HepG2 (cell line): Measurements from ENCODE around the gene RPL36. TPM values are rescaled to one million over a fixed set of nuclear protein-coding genes. Genes with fewer than 3 reads are reported as not detected.

ENCODE experiments used
- ATF7 ChIP-seq, 2 experiments: fragments of 450-650 bp in 1 of 2; sonication (generic) in 1 of 2; formaldehyde crosslinking in 1 of 2; IDR thresholded peaks; 2 replicates each; pipeline versions ENCODE4 v1.4.0 to v1.6.1; 2016 to 2020; ENCODE audit warnings: antibody characterized with exemption in 1 of 2, mild to moderate bottlenecking in 1 of 2, missing genetic modification reagents in 1 of 2
- CBX5 ChIP-seq: sonication (generic); formaldehyde crosslinking; IDR thresholded peaks from 2 replicates; pipeline ENCODE4 v1.4.0; 2020; ENCODE audit warnings: missing genetic modification reagents, borderline replicate concordance
- HNRNPK ChIP-seq: fragments of 200-400 bp; formaldehyde crosslinking; IDR thresholded peaks from 2 replicates; pipeline ENCODE4 v1.6.1; 2018; ENCODE audit warnings: low read length, low read depth, moderate library complexity, mild to moderate bottlenecking; ENCODE audit not compliant: poor library complexity, severe bottlenecking
- HNRNPUL1 ChIP-seq: fragments of 200-400 bp; formaldehyde crosslinking; IDR thresholded peaks from 2 replicates; pipeline ENCODE4 v1.6.1; 2017; ENCODE audit warnings: low read depth, mild to moderate bottlenecking, low read length, moderate library complexity
- KDM2A ChIP-seq: sonication (generic); formaldehyde crosslinking; IDR thresholded peaks from 2 replicates; pipeline ENCODE4 v1.4.0; 2020; ENCODE audit warnings: low read depth, missing genetic modification reagents, borderline replicate concordance
- MED8 ChIP-seq: sonication (generic); formaldehyde crosslinking; IDR thresholded peaks from 2 replicates; pipeline ENCODE4 v1.8.1; 2023; ENCODE audit warnings: mild to moderate bottlenecking, missing genetic modification reagents; ENCODE audit not compliant: insufficient replicate concordance
- MLLT10 ChIP-seq: sonication (generic); formaldehyde crosslinking; IDR thresholded peaks from 2 replicates; pipeline ENCODE4 v1.4.0; 2020; ENCODE audit warnings: missing genetic modification reagents
- MTF2 ChIP-seq: sonication (generic); formaldehyde crosslinking; IDR thresholded peaks from 2 replicates; pipeline ENCODE4 v1.5.0; 2020; ENCODE audit warnings: missing genetic modification reagents, borderline replicate concordance
- MYC ChIP-seq: sonication (generic); formaldehyde crosslinking; IDR thresholded peaks from 2 replicates; pipeline ENCODE4 v1.9.0; 2021; ENCODE audit warnings: missing genetic modification reagents, borderline replicate concordance
- NFKBIZ ChIP-seq: IDR thresholded peaks from 2 replicates; pipeline ENCODE4 v1.6.1; 2018; ENCODE audit warnings: missing genetic modification reagents, missing compliant biosample characterization
- RXRB ChIP-seq: IDR thresholded peaks from 2 replicates; pipeline ENCODE4 v1.6.1; 2016; ENCODE audit warnings: borderline replicate concordance, missing genetic modification reagents, missing compliant biosample characterization
- TMF1 ChIP-seq: sonication (generic); formaldehyde crosslinking; IDR thresholded peaks from 2 replicates; pipeline ENCODE4 v1.8.1; 2022; ENCODE audit warnings: low read depth, missing genetic modification reagents
- ZFYVE20 ChIP-seq: sonication (generic); formaldehyde crosslinking; IDR thresholded peaks from 2 replicates; pipeline ENCODE4 v1.8.0; 2023; ENCODE audit warnings: low read depth, mild to moderate bottlenecking, moderate library complexity, missing genetic modification reagents, borderline replicate concordance
- ZNF207 ChIP-seq: fragments of 450-650 bp; IDR thresholded peaks from 2 replicates; pipeline ENCODE4 v1.6.1; 2016; ENCODE audit warnings: antibody characterized with exemption, borderline replicate concordance
- ZNF282 ChIP-seq: fragments of 450-650 bp; IDR thresholded peaks from 2 replicates; pipeline ENCODE4 v1.6.1; 2018; ENCODE audit not compliant: partially characterized antibody
- ZNF383 ChIP-seq: sonication (generic); formaldehyde crosslinking; IDR thresholded peaks from 2 replicates; pipeline ENCODE4 v1.4.0; 2020; ENCODE audit warnings: missing genetic modification reagents, mild to moderate bottlenecking, borderline replicate concordance
- ZNF431 ChIP-seq: sonication (generic); formaldehyde crosslinking; IDR thresholded peaks from 2 replicates; pipeline ENCODE4 v1.9.0; 2022; ENCODE audit warnings: missing genetic modification reagents, low read depth, mild to moderate bottlenecking, borderline replicate concordance
- ZNF615 ChIP-seq: sonication (generic); formaldehyde crosslinking; IDR thresholded peaks from 2 replicates; pipeline ENCODE4 v1.5.0; 2020; ENCODE audit warnings: mild to moderate bottlenecking, missing genetic modification reagents, borderline replicate concordance
- ZNF775 ChIP-seq: sonication (generic); formaldehyde crosslinking; IDR thresholded peaks from 2 replicates; pipeline ENCODE4 v1.4.0; 2020; ENCODE audit warnings: missing genetic modification reagents, mild to moderate bottlenecking, moderate library complexity, borderline replicate concordance
- ZSCAN30 ChIP-seq: sonication (generic); formaldehyde crosslinking; IDR thresholded peaks from 2 replicates; pipeline ENCODE4 v1.5.0; 2020; ENCODE audit warnings: mild to moderate bottlenecking, missing genetic modification reagents
- ZZZ3 ChIP-seq: sonication (generic); formaldehyde crosslinking; IDR thresholded peaks from 2 replicates; pipeline ENCODE4 v1.4.0; 2020; ENCODE audit warnings: missing genetic modification reagents, mild to moderate bottlenecking, borderline replicate concordance
- polyA plus RNA-seq, 8 experiments: library from polyadenylated mRNA; depleted of rRNA in 3 of 8; stranded (reverse) in 7 of 8; unstranded in 1 of 8; fragments of >200 nt; fragmentation: Illumina TruSeq in 4 of 8; extraction: Trizol in 4 of 8; gene quantifications; 2 replicates each; pipeline versions ENCODE4 v1.2.1 to v1.2.3, GENCODE V29; 2011 to 2016; ENCODE audit warnings: low read depth in 4 of 8, missing spikeins in 1 of 8, mixed read lengths in 1 of 8; ENCODE audit not compliant: insufficient read depth in 1 of 8
- total RNA-seq, 5 experiments: library from RNA; depleted of rRNA; stranded (reverse); fragments of >200 nt; fragmentation: Illumina TruSeq; extraction: Trizol; gene quantifications; 2 replicates each; pipeline ENCODE4 v1.2.3, GENCODE V29; 2016; ENCODE audit warnings: low read depth in 1 of 5
- TF ChIP-seq, protein P1 (sequence below): sonication (generic); formaldehyde crosslinking; IDR thresholded peaks from 2 replicates; pipeline ENCODE4 v1.4.0; 2020; ENCODE audit warnings: missing genetic modification reagents
- TF ChIP-seq, protein P2 (sequence below): sonication (generic); formaldehyde crosslinking; IDR thresholded peaks from 2 replicates; pipeline ENCODE4 v1.8.1; 2022; ENCODE audit warnings: mild to moderate bottlenecking, missing genetic modification reagents
- TF ChIP-seq, protein P3 (sequence below): IDR thresholded peaks from 2 replicates; pipeline ENCODE4 v1.6.1; 2018; ENCODE audit warnings: missing genetic modification reagents
- TF ChIP-seq, protein P4 (sequence below): sonication (generic); formaldehyde crosslinking; IDR thresholded peaks from 2 replicates; pipeline ENCODE4 v1.4.0; 2020; ENCODE audit warnings: missing genetic modification reagents

Gene RPL36
- total and polyA plus RNA-seq, 2 of the 13 experiments (the other 11 are each of a cell fraction or from before 2014, with no cell fraction given) = 706 to 740 TPM

DNA sequence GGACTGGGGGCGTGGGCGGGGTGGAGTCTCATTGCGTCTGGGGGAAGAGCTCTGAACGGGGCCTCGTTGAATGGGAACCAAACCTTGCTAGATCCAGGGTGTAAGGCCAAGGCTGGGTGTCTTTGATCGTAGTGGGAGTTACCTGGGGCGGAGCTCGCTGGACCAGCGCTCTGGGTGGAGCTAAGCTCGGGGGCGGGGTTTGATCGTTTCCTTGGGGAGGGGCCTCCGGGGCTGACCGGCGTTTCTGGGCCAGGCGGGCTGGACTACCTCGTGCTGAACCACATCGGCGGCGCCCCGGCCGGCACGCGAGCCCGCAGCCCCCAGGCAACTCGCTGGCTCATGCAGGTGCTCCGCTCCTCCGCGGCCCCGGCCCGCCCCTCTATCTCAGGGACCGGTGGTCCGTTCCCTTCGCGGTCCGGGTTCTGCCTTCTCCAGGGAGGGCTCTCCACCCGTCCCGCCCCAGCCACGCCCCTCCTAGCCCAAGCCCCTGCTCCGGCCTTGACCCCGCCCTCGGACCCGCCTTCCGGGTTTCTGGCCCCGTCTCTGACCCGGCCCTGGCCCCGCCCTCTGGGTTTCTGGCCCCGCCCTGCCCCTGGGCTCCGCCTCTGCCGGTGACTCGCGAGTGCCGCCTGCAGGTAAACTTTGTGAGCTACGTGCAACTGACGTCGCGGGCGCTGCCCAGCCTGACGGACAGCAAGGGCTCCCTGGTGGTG lies 3.3 kb upstream of the RPL36 start (continued):
- TF ChIP-seq MED8 (CRISPR knock-in tag) (no peak), ZNF207 (no peak), ZFYVE20 (CRISPR knock-in tag) (no peak), RXRB (CRISPR knock-in tag) (peak; percentile 25), MLLT10 (CRISPR knock-in tag) (no peak), TMF1 (CRISPR knock-in tag) (no peak), ZNF615 (CRISPR knock-in tag) (no peak), ZNF383 (CRISPR knock-in tag) (no peak), HNRNPK (peak; percentile 55), ZNF775 (CRISPR knock-in tag) (no peak), ATF7 (IDR thresholded peaks at IDR 0.05) (no peak), ATF7 (CRISPR knock-in tag; IDR thresholded peaks at IDR 0.05) (no peak), KDM2A (CRISPR knock-in tag) (peak; percentile 82; the same call in 1 of the 2 replicates), MTF2 (CRISPR knock-in tag) (no peak), MYC (CRISPR knock-in tag) (peak; percentile 37; the same call in 1 of the 2 replicates), ZZZ3 (CRISPR knock-in tag) (no peak), ZSCAN30 (CRISPR knock-in tag) (no peak), ZNF431 (CRISPR knock-in tag) (no peak), NFKBIZ (CRISPR knock-in tag) (peak; percentile 42; the same call in 1 of the 2 replicates), ZNF282 (no peak), CBX5 (no peak), HNRNPUL1 (no peak)
- TF ChIP-seq, protein P1, sequence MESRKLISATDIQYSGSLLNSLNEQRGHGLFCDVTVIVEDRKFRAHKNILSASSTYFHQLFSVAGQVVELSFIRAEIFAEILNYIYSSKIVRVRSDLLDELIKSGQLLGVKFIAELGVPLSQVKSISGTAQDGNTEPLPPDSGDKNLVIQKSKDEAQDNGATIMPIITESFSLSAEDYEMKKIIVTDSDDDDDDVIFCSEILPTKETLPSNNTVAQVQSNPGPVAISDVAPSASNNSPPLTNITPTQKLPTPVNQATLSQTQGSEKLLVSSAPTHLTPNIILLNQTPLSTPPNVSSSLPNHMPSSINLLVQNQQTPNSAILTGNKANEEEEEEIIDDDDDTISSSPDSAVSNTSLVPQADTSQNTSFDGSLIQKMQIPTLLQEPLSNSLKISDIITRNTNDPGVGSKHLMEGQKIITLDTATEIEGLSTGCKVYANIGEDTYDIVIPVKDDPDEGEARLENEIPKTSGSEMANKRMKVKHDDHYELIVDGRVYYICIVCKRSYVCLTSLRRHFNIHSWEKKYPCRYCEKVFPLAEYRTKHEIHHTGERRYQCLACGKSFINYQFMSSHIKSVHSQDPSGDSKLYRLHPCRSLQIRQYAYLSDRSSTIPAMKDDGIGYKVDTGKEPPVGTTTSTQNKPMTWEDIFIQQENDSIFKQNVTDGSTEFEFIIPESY (CRISPR knock-in tag) = no peak
- TF ChIP-seq, protein P2, sequence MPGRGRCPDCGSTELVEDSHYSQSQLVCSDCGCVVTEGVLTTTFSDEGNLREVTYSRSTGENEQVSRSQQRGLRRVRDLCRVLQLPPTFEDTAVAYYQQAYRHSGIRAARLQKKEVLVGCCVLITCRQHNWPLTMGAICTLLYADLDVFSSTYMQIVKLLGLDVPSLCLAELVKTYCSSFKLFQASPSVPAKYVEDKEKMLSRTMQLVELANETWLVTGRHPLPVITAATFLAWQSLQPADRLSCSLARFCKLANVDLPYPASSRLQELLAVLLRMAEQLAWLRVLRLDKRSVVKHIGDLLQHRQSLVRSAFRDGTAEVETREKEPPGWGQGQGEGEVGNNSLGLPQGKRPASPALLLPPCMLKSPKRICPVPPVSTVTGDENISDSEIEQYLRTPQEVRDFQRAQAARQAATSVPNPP (CRISPR knock-in tag) = no peak
- TF ChIP-seq, protein P3, sequence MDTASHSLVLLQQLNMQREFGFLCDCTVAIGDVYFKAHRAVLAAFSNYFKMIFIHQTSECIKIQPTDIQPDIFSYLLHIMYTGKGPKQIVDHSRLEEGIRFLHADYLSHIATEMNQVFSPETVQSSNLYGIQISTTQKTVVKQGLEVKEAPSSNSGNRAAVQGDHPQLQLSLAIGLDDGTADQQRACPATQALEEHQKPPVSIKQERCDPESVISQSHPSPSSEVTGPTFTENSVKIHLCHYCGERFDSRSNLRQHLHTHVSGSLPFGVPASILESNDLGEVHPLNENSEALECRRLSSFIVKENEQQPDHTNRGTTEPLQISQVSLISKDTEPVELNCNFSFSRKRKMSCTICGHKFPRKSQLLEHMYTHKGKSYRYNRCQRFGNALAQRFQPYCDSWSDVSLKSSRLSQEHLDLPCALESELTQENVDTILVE = no peak
- TF ChIP-seq, protein P4, sequence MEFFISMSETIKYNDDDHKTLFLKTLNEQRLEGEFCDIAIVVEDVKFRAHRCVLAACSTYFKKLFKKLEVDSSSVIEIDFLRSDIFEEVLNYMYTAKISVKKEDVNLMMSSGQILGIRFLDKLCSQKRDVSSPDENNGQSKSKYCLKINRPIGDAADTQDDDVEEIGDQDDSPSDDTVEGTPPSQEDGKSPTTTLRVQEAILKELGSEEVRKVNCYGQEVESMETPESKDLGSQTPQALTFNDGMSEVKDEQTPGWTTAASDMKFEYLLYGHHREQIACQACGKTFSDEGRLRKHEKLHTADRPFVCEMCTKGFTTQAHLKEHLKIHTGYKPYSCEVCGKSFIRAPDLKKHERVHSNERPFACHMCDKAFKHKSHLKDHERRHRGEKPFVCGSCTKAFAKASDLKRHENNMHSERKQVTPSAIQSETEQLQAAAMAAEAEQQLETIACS (CRISPR knock-in tag) = no peak
